EH (cell line): ENCODE results near the gene DHRS12.

ENCODE experiments used
- DNase-seq: peaks from one replicate; pipeline ENCODE4 v3.0.0-alpha.2; 2015; ENCODE audit warnings: low read depth

DHRS12 gene, protein sequence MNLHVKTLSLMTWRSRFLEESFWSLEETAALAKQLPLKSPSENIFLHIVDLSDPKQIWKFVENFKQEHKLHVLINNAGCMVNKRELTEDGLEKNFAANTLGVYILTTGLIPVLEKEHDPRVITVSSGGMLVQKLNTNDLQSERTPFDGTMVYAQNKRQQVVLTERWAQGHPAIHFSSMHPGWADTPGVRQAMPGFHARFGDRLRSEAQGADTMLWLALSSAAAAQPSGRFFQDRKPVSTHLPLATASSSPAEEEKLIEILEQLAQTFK

DNA sequence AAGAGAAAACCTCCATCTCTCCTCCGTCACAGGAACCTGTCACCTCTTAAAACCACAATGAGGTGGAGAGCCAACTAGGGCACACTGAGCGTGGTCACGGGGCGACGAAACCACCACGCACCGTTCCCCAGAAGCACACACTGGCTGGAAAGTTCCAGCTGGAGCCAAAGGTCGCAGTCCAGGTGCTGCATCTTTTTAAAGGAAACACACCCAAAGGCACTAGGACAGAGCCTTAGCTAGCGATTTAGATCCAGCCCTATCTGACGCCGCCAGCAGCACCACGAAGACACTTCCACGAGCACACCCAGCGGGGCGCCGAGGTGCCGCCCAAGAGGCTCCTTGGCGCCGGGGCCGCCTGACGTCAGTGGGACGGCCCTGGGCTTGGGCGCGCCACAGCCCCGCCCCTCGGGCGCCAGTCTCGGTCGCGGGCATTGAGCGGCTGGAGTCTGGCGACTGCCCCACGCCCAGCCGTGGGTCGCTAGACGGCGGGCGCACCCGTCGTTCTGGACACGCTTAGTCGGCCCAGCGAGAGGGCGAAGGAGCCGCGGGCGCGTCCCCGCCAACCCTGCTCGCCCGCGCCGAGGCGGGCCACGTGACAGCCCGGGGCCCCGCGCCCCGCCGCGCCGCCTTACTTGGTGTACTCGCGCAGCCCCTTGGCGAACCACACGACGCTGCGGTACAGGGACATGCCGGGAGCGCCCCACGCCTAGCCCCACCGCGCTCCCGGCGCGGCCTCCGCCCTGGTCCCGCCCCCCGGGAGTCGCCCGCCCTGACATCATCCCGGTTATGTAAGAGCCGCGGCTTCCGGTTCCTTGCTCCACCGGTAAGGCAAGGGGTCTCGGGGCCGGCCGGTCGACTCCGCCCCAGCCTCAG lies at the start of gene DHRS12:
Gene DHRS12, minus strand, starts transcription at position 742 of the 873 bp plus-strand sequence. CDS start 4,504 bp downstream, outside the sequence.
- peak; percentile 86 for DNase-seq

DNA sequence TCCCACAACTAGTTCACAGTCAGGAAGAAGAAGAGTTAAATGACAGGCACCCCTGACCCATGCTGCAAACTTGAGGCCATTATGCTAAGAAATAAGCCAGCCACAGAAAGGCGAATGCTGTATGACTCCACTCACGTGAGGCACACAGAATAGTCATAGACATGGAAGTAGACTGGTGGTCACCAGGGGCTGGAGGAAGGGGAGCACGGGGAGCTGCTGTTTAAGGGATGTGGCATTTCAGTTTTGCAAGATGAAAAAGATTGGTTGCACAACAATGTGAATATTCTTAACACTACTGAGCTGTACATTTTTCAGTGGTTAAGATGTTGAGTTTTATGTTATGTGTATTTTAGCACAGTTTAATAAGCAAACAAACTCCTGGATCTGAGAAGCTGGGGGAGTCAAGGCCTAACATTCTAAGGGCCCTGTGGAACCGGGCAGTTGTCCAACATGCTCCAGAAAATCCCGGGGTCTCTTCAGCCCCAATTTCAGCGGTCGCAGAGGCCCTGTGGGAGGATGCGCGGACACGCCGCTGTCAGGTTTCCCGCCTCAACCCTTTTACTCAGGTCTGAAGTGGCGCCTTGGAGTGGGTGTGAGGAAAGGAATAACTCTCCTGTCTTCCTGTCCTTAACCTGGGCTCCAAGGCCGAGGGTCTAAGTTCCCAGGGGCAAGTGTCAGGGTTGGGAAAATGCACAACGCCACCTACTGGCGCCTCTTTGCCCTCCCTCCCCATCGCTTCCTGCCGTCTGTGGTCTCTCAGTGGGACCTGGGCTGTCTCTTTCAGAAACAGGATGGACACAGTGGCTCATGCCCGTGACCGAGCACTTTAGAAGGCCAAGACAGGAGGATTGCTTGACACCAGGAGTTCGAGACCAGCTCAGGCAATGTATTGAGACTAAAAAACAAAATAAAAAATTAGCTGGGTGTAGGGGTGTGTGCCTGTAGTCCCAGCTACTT lies 45.5 kb upstream of the DHRS12 start:
- DNase-seq: peak; percentile 56

DNA sequence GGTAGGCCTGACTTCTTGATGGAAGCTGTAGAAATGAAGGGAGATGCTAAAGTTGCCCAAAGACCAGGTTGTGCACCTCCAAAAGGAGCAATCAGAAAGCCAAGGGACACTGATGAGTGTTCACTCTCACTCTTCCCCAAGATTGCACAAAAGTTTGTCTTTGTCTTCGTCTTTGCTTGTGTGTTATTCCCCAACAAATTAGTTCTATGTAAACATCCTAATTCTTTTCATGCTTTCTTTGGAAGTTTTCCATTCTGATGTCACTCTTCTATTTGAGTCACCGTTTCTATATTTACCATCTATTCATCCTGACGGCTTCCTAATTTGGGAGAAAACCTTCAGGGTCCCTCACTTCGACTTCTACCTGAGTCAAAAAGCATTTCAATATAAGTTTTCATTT lies 44.7 kb upstream of the DHRS12 start:
- DNase-seq: peak; percentile 84

- DNase-seq: no peak
Observed at GRCh38 chr13:51846756-51847155, 42.8 kb upstream of the DHRS12 start.

- no peak for DNase-seq
Observed at GRCh38 chr13:51845574-51846318, 41.8 kb upstream of the DHRS12 start.

GRCh38 chr13:51844862-51845573 lies 41.1 kb upstream of the DHRS12 start, which contains the start of gene TMEM272:
TMEM272 (minus strand) TSS chr13:51845177; CDS start chr13:51838530, 6,647 bp downstream.
- peak; percentile 40 for DNase-seq

DNA sequence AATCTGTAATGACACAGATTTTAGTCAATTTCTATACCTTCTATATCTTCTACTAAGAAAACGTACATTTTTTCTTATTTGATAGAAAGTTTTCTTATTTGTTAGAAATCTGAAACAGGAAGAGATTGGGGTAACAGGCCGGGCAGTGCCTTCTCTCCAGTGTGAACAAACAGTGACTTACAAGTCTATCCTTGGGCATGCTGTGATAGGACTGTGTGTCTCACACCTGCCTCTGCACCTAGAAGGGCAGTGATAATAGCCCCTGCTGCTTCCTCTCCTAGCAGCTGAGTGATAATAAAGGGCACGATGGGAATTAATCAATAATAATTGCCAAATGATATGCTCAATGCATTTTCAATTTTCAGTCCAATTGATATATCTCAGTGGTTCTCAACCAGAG lies 39.6 kb upstream of the DHRS12 start:
- DNase-seq: no peak

DNA sequence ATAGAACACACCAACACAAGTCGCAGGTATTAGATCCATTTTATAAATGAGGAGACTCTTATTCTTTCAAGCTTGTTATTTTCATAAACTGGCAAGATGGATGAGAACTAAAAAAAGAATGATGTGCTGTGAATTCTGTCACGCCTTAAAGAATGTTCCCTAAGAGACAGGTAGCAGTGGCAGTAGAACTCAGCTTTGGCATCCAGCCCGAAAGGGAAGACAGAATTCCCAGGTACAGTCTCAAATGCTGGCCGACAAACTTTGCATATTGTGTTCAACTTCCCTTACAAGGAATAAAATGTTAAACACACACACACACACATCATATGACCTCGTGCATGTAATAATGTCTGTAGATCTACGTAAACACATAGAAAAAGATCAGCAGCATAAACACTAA lies 37.8 kb upstream of the DHRS12 start:
- no peak for DNase-seq

- DNase-seq: no peak
Observed at GRCh38 chr13:51840917-51841316, 37.0 kb upstream of the DHRS12 start.

GRCh38 chr13:51839711-51840540 lies 36.0 kb upstream of the DHRS12 start:
- DNase-seq: no peak

- peak; percentile 71 for DNase-seq
Observed at GRCh38 chr13:51838240-51838846, 34.4 kb upstream of the DHRS12 start.

DNA sequence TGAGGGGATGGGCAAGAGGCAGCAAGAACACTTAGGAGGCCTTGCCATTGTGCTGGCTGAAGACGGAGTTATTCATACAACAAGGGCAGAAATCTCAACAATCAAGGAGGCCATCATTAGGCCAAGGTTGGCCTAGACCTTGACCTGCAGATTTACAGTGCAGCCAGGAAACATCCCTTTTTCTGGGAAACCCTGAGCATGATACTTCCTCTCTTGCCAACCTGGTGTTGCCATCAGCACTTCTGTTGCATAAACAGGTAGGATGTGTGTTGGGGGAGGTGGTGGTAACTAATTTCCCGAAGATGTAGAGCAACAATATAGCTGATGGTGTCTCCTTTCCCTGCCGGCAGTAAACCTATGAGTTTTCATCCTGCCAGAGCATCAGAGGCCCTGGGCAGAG lies 33.1 kb upstream of the DHRS12 start:
- DNase-seq: no peak

GRCh38 chr13:51834581-51835171 lies 30.7 kb upstream of the DHRS12 start:
- no peak for DNase-seq

DNA sequence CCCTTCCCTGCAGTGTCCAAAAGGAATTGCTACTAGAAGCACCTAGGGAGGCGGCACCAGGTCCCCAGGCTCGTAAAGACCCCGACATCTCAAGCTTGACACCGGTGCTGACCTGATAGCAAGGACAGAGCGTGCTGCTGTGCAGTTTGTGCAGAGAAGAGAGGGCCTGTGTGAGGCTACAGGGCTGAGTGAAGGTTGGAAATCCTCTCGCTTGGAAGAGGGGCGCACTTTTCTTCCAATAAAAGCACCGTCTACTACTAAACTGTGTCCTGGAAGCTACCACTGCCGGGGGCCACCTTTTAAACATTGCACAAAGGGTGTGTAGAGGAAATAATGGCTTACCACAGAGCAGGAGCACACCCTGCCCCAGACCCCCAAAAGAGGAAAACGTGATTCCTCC lies 30.0 kb upstream of the DHRS12 start:
- no peak for DNase-seq

DNA sequence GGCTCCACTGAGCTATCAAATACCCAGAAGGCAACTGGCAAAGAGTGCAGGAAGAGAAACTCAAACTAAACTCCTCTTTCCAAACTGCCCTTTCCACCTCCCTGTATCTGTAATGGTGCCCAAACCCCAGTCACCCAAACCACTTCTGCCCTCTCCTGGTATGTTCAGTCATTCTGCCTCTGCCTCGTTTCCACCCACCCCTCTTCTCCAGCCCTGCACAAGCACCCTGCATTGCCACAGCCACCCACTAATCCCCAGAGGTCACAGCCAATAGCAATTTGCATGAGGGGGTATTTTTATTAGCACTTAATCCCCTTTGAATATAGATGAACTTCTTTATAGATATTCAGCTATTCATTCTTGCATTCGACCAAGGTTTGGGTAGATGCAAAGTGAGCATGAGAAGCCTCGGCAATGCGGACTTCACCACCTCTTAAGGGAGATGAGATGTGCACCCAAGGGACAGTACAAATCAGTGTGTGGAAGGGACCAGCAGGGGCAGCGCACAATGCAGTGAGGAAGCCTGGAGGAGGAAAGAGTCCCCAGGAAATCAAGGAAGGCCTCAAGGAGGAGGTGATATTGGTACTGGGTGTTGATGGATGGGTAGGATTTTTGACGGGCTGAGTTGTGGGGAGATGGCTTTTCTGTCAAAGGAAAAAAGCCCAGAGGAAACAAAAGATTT lies 28.6 kb upstream of the DHRS12 start:
- peak; percentile 49 for DNase-seq

- DNase-seq: no peak
Observed at GRCh38 chr13:51831519-51831918, 27.6 kb upstream of the DHRS12 start.

DNA sequence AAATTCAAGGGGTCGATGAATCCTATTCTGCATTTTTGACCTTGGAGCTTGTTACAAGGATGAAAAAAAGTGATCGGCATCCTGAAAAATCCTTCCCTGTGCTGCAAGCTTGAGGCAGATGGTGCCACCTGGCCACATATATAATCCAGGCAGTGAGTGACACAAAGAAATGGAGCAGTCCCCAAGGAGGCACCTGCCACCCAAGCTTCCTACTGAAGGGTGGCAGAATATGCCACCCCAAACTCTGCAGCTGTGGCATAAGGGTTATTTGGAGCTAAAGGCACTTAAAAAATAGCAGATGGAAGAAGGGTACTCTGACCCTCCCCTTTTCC lies 25.6 kb upstream of the DHRS12 start:
- DNase-seq: no peak
